Transverse colon (tissue), 4 donors: ENCODE measurements around the gene POLR2M.

Experiments used
- CTCF ChIP-seq, 5 experiments: fragments of 200-600 bp in 3 of 5; fragments of 450-650 bp in 2 of 5; sonication (generic) in 3 of 5; IDR thresholded peaks; 1 replicate in 2 of 5; 2 replicates in 3 of 5; pipeline ENCODE4 v1.5.1; 2016 to 2017; ENCODE audit warnings: antibody characterized with exemption in 5 of 5, inconsistent platforms in 3 of 5, mild to moderate bottlenecking in 2 of 5, moderate library complexity in 1 of 5
- EP300 ChIP-seq: sonication (generic); formaldehyde crosslinking; IDR thresholded peaks from one replicate; pipeline ENCODE4 v1.6.1; 2017; ENCODE audit warnings: antibody characterized with exemption, low read depth
- POLR2A ChIP-seq: fragments of 450-650 bp; IDR thresholded peaks from one replicate; pipeline ENCODE4 v1.6.1; 2016; ENCODE audit warnings: antibody characterized with exemption, mild to moderate bottlenecking, moderate library complexity
- POLR2AphosphoS5 ChIP-seq, 3 donors: sonication (generic); formaldehyde crosslinking; IDR thresholded peaks; one replicate each; pipeline ENCODE4 v1.6.1; 2016; ENCODE audit warnings: antibody characterized with exemption in 3 of 3

GRCh38 chr15:57684491-57685151 lies 21.9 kb upstream of the POLR2M start:
- no peak for TF ChIP-seq CTCF (IDR thresholded peaks at IDR 0.05)
- TF ChIP-seq EP300 = no peak
- TF ChIP-seq POLR2A = no peak
- no peak for TF ChIP-seq POLR2AphosphoS5 (IDR thresholded peaks at IDR 0.05)
